HG02885 (cell line): Measurements from ENCODE around the gene ZDHHC22.

Experiments
- ATAC-seq: cut with Tn5 transposase; IDR thresholded peaks from one replicate; pipeline ENCODE4 v1.9.1; 2021; ENCODE audit warnings: mild to moderate bottlenecking; ENCODE audit not compliant: unreplicated experiment, poor library complexity

Gene ZDHHC22

GRCh38 chr14:77131206-77131605 is 10.4 kb downstream of the ZDHHC22 start:
- ATAC-seq: no peak

GRCh38 chr14:77130386-77130785 is 11.2 kb downstream of the ZDHHC22 start:
- ATAC-seq: no peak

- no peak for ATAC-seq
These were observed 13.1 kb downstream of the ZDHHC22 start for GRCh38 chr14:77128414-77128891.

GRCh38 chr14:77126461-77126990 is 15.1 kb downstream of the ZDHHC22 start:
- ATAC-seq: no peak

- no peak for ATAC-seq
These were observed 15.7 kb downstream of the ZDHHC22 start for GRCh38 chr14:77125823-77126325.

- no peak for ATAC-seq
These were observed 16.2 kb downstream of the ZDHHC22 start for GRCh38 chr14:77125281-77125801.

- ATAC-seq: peak; percentile 35
These were observed 17.0 kb downstream of the ZDHHC22 start for GRCh38 chr14:77124345-77125280.

GRCh38 chr14:77123381-77124325 is 17.9 kb downstream of the ZDHHC22 start:
- no peak for ATAC-seq

- ATAC-seq: no peak
These were observed 19.0 kb downstream of the ZDHHC22 start for GRCh38 chr14:77122526-77123125.

- ATAC-seq: peak; percentile 91
These were observed 20.5 kb downstream of the ZDHHC22 start for GRCh38 chr14:77120771-77121743.

GRCh38 chr14:77119851-77120250 is 21.7 kb downstream of the ZDHHC22 start:
- ATAC-seq: no peak

GRCh38 chr14:77116172-77116817 is 25.3 kb downstream of the ZDHHC22 start:
- no peak for ATAC-seq

GRCh38 chr14:77114609-77115008 is 27.0 kb downstream of the ZDHHC22 start:
- no peak for ATAC-seq

GRCh38 chr14:77113644-77114043 is 27.9 kb downstream of the ZDHHC22 start:
- ATAC-seq: no peak

- no peak for ATAC-seq
These were observed 30.6 kb downstream of the ZDHHC22 start for GRCh38 chr14:77111021-77111420.

GRCh38 chr14:77110286-77110685 is 31.3 kb downstream of the ZDHHC22 start:
- no peak for ATAC-seq

GRCh38 chr14:77109656-77110055 is 31.9 kb downstream of the ZDHHC22 start:
- ATAC-seq: no peak

GRCh38 chr14:77108753-77109152 is 32.8 kb downstream of the ZDHHC22 start:
- ATAC-seq: no peak
